Left hindlimb (tissue), 1 donor: ENCODE measurements around the gene KDM4C.
"Not testable (repeated sequence)": the region's sequence is repeated elsewhere in the genome, so short reads cannot be mapped to it uniquely, and the experiment has no call there.

Experiments
- DNase-seq: peaks from one replicate; pipeline ENCODE4 v3.0.0-alpha.2; 2018

Gene KDM4C

GRCh38 chr9:6757456-6758247 lies at the start of gene KDM4C:
Gene KDM4C, plus strand, starts transcription at chr9:6757973. Its CDS starts 35,016 bp downstream, at chr9:6792989.
- DNase-seq: peak; percentile 97

DNA sequence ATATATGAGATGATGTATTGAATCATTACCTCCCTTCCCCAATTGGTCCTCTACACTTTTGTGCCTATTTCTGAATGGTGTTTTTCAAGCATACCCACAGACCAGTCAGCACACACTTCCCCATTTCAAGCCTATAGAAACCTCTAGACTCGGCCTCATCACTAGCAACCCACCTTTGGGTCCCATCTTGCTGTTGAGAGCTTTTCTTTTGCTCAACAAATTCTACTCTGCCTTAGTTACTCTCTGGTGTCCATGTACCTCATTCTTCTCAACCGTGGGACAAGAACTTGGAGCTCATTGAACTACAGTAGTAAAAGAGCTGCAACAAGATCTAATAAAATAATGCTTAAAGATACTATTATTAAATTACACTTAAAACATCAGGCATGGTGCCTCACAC lies 49.0 kb upstream of the KDM4C start:
- no peak for DNase-seq

- no peak for DNase-seq
Measured at GRCh38 chr9:6711403-6711802, 46.4 kb upstream of the KDM4C start.

DNA sequence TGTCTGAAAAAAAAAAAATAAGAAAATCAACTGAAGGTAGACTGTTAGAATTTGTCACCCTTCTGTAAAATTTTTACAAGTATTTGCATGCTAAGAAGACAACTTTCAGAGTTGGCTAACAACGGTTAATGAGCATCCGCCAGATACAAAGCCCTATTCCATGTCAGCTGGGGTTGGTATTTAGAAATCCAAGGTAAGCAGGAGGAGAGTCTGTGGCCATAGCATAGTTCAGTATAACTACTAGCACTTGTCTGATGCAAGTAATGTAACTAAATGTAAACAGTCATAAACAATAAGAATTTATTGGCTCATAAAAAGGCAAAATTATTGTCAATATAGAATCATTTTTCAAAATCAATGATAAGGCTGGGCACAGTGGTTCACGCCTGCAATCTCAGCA lies 45.7 kb upstream of the KDM4C start:
- no peak for DNase-seq

GRCh38 chr9:6714176-6714575 lies 43.6 kb upstream of the KDM4C start:
- DNase-seq: no peak

GRCh38 chr9:6715153-6715754 lies 42.5 kb upstream of the KDM4C start:
- not testable (repeated sequence) for DNase-seq

DNA sequence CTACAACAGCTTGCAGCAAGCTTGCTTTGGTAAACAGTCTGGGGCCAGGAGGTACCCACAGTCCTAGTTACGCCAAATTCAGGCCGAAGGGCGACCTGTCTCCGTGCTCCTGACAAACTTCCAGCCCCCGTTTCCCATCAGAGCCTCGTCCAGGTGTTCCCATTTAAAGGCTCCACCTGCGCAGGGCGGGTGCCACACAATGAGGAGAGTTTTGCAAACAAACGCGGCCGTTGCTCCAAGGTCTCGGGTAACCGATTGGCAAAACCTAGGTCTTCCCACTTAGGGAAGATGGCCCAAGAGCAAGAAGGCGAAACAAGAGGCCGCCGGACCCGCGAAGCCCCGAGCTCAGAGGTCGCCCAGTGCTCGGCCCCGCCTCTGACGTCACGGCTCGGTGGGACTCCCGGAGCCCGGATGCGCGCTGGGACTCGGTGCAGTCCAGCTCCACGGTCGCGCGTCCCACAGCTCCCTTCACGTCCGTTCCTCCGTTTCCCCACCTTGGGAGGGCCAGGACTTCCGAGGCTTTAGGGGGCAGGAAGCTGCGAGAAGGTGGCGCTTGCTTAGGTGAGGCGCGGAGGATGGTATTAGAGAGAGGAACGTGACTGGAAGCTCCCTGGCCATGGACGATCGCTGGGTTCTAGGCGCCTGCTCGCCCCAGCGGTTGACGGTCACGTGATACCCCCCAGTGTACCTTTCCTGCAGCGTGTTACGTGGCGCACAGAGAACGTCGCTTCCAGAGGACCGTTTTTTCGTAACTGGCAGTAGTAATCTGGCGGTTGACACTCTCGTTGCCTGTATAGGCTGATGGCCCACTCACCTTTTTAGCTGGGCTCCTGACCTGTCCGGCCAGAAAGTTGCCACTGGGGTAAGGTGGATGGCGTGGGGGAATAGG lies 41.8 kb upstream of the KDM4C start:
- peak; percentile 42 for DNase-seq

DNA sequence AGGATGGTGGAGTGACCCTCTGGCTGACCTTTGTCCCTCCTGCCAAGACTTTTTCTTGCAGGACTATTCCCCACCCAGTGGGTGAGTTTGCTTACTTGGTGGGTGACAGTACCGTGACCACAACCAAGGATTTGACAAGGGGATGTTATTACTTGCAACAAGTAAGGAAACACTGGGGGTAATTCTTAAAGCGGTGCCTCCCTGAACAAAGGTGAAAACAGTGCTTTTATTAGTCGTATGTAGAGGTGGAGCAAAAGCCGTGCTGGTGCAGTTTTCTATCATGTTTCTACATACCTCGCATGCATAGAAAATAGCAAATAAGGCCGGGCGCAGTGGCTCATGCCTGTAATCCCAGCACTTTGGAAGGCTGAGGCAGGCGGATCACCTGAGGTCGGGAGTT lies 41.0 kb upstream of the KDM4C start:
- DNase-seq: no peak

GRCh38 chr9:6723881-6724420 lies 33.8 kb upstream of the KDM4C start:
- DNase-seq: no peak

- no peak for DNase-seq
Measured at GRCh38 chr9:6733257-6733656, 24.5 kb upstream of the KDM4C start.

DNA sequence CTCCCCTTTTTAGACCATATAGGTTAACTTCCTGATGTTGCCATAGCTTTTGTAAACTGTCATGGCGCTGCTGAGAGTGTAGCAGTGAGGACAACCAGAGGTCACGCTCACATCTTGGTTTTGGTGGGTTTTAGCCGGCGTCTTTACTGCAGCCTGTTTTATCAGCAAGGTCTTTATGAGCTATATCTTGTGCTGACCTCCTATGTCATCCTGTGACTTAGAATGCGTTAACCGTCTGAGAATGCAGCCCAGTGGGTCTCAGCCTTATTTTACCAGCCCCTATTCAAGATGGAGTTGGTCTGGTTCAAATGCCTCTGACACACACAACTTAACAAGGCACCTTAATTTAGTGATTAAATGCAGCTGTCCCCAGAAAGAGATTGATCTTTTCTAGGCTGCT lies 23.9 kb upstream of the KDM4C start:
- no peak for DNase-seq

DNA sequence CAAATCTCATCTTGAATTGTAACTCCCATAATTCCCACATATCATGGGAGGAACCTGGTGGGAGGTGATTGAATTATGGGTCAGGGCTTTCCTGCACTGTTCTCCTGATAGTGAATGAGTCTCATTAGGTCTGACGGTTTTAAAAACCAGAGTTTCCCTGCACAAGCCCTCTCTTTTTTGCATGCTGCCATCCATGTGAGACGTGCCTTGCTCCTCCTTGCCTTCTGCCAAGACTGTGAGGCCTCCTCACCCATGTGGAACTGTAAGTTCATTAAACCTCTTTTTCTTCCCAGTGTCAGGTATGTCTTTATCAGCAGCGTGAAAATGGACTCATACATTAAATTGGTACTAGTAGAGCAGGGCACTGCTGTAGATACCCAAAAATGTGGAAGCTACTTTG lies 22.4 kb upstream of the KDM4C start:
- no peak for DNase-seq

- no peak for DNase-seq
Measured at GRCh38 chr9:6739218-6739617, 18.6 kb upstream of the KDM4C start.

DNA sequence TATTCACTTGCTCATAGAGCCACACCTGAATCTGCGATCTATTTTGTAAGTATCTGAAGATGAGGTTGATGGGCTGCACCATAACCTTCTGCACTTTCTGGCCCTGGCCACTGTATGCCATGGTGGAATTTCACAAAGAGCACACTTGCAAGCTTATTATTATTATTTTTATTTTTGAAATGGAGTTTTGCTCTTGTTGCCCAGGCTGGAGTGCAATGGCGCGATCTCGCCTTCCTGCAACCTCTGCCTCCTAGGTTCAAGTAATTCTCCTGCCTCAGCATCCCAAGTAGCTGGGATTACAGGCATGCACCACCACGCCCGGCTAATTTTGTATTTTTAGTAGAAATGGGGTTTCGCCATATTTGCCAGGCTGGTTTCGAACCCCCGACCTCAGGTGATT lies 8.9 kb upstream of the KDM4C start:
- DNase-seq: not testable (repeated sequence)

- DNase-seq: not testable (repeated sequence)
Measured at GRCh38 chr9:6754861-6755260, 2.9 kb upstream of the KDM4C start.

GRCh38 chr9:6757132-6757455 lies 679 bp upstream of the KDM4C start:
- DNase-seq: no peak

- DNase-seq: no peak
Measured at GRCh38 chr9:6758248-6758497, 400 bp downstream of the KDM4C start.

DNA sequence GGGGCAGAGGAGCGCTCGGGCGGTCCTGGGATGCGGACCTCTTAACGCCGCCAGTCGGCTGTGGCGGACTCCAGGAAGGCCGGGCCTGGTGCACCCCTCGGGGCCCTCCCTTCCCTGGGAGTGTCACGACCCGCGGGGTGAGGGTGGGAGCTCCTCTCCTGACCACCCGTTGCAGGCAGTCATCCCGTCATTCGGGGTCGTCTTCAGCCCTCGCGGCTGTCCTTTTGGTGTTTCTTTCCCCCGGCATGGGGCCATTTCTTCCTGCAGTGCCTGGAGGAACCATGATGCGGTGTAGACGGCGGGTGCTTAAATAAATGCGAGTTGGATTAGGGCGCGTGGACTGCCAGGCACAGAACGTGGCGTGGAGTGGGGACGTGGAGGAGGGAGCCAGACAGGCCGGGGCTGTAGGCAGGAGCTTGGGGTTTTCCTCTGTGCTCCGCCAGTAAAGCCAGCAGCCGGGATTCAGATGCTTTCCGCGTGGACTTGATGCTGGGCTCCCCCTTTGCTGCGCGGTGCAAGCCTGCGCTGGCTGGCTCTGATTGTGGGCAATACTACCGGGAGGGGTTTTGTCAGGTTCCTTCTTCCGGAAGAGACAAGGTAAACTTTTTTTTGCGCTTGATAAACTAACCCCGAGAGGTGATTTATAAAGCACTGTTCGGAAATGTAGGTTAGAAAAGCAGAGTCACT lies 868 bp downstream of the KDM4C start:
- DNase-seq: peak; percentile 75

GRCh38 chr9:6759185-6759977 lies 1.6 kb downstream of the KDM4C start:
- no peak for DNase-seq

DNA sequence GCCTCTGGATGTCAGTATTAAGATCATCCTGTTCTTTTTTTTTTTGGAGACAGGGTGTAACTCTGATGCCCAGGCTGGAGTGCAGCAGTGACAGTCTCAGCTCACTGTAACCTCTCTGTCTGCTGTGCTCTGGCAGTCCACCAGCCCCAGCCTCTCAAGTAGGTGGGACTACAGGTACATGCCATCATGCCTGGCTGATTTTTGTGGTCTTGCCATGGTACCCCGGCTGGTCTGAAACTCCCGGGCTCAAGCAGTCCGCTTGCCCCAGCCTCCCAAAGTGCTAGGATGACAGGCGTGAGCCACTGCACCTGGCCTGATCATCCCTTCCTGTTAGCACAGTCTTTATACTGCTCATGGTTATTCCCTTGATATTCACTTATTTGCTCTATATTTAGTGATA lies 3.5 kb downstream of the KDM4C start:
- DNase-seq: no peak

DNA sequence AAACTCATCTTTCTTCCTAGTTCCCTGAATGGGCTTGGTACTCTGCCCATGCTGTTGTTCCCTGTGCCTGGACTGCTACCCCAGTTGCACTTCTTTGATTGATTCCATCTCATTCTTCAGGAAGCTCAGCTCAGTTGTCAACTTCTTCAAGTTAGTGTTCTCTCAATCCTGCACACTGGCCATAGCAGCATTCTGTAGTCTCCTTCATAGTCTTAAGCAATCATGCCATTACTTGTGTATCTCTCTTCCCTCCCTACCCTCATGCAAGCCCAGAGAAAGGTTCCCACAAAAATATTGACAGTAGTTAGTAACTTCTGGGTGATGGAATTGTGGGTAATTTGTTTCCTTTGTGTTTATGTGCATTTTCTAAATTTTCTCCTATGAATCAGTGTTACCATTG lies 5.5 kb downstream of the KDM4C start:
- DNase-seq: no peak

DNA sequence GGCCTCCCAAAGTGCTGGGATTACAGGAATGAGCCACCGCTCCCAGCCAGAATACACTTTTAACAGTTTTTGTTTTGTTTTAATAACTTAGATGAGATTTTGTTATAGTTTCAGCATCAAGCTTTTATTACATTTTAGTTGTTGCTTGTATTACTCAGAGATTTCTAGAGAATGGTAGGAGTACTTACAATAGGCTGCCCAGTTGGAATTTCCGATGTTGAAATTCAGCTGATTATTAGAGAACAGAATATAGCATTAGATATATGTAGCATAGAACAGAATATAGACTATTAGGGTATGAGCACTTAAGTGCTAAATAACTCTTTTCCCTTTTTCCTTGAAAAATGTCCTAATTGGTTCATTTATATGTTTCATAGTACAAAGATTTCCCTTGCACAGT lies 6.2 kb downstream of the KDM4C start:
- DNase-seq: no peak
